Subcutaneous adipose tissue (tissue), 4 donors: ENCODE results near the gene ADAMTS2. TPM values are rescaled to one million over a fixed set of nuclear protein-coding genes. Genes with fewer than 3 reads are reported as not detected.

Source experiments
- CTCF ChIP-seq: fragments of 450-650 bp; IDR thresholded peaks from one replicate; pipeline ENCODE4 v1.5.1; 2016; ENCODE audit warnings: low read depth, mild to moderate bottlenecking, control low read depth, antibody characterized with exemption, moderate library complexity
- total RNA-seq, 4 donors: library from RNA; depleted of rRNA; stranded (reverse); fragments of >200 nt; gene quantifications; one replicate each; pipeline ENCODE4 v1.1.0, GENCODE V29; 2016

ADAMTS2 gene
- total RNA-seq, 4 donors from 2014 or later: 26.7 to 56.5 (median 46.6) TPM

- no peak for TF ChIP-seq CTCF
Observed at GRCh38 chr5:179166886-179167841, 178.1 kb downstream of the ADAMTS2 start.

GRCh38 chr5:179166171-179166885 is 178.9 kb downstream of the ADAMTS2 start:
- no peak for TF ChIP-seq CTCF

DNA sequence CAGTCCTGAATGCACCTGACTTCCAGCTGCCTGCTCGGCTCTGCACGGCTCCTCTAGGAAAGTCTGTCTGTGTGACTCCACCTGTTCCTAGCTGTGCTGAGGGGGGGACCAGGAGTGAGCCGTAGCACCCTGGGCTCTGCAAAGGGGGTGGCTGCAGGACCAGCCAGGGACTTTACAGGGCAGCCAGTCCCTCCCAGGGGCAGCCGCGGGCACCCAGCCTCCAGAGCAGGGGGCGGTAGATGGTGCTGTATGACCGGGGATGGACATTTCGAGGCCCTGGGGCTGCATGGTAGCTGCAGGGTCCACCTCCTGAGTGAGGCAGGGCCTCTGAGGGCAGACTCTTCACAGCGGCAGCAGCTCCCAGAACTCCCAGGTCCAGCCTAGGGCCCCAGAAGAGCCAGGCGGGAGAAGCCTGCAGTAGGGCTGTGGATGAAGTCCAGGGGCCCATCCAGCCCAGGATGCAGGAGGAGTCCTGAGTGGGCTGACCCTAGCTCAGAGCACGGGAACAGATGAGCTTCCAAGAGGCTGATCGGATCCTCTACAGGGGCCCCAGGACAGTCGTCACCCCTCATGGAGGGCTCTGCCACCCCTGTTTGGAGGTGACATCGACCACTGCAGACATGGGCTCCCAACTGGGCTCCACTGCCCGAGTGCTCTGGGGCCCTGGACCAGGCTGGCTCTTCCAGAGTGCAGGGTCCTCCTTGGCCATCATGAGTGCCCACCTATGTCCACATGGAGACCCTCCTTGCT is 179.7 kb downstream of the ADAMTS2 start:
- TF ChIP-seq CTCF: no peak

- no peak for TF ChIP-seq CTCF
Observed at GRCh38 chr5:179164331-179165311, 180.6 kb downstream of the ADAMTS2 start.

DNA sequence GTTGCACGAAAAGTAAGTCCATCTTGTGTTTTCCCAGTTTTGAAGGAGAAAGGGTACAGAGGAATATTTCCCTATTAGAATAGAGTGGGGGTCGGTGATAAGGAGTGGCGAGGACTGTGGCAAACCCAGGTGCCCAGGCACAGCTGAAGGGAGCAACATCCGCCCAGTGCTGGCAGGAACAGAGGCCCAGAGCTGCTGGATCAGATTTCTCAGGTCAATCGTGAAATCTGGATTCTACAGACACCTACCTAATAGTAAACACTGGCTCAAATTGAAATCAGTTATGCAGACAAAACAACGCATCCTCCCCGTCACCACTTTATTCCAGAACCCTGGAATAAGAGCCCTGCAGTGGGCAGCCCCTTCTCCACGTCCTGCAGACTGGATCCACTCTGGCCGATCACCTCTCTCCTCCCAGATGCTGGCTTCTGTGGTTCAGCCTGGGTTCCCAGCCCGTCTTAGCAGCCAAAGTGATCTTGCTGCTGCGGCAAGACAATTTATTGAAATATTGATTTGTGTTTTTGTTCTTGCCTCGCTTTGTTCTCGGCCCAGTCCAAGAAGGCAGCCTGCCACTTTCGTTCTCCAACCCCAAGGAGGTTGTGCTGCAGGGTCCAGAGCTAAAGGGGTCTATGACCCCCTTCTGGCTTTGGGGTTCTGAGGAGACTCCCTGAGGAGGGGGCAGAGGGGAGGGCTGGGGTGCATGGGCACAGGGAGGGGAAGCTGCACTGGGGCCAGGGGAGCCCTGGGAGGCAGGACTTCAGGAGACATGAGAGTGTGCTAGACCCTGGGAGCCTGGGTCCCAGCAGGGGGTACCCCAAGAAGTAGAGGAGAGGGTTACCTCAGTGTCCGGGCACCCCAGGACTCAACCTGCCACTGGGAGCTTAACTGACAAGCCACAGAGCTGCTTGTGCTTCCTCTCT is 181.8 kb downstream of the ADAMTS2 start:
- TF ChIP-seq CTCF: no peak
